Measurements from ENCODE around the gene TOPBP1. TPM values are rescaled to one million over a fixed set of nuclear protein-coding genes. Genes with fewer than 3 reads are reported as not detected.
A peak's percentile ranks its signal among the peaks of the same experiment; 100 is the strongest.
"Not testable (repeated sequence)": the region's sequence is repeated elsewhere in the genome, so short reads cannot be mapped to it uniquely, and the experiment has no call there.

Gene TOPBP1
- polyA plus RNA-seq, 3 donors: 44.2 to 50.1 (median 49.2) TPM

GRCh38 chr3:133675631-133676335 lies 14.0 kb upstream of the TOPBP1 start:
- DNase-seq (ENCODE audit: low read depth in 3 of 3, low spot score in 2 of 3): no peak

GRCh38 chr3:133674290-133674919 lies 12.7 kb upstream of the TOPBP1 start:
- no peak for DNase-seq (ENCODE audit: low read depth in 3 of 3, low spot score in 2 of 3)

DNA sequence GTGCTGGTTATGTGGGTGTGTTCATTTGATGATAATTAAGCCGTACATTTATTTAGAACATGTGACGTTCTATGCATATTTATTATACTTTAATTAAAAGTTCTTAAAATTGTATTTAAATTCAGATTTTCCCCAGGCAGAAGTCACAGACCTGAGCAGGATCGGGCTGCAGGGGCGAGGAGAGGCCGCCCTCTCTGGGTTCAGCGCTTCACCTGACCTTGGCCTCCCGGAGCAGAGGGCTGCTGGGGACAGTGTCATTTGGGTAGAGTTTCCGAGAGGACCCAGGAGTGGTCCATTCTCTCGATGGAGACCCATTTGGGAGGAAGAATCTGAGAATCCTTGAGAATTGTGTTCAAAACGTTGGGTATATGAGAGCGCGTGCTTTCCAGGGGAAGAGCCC lies 12.0 kb upstream of the TOPBP1 start:
- DNase-seq (ENCODE audit: low read depth in 3 of 3, low spot score in 2 of 3): no peak

DNA sequence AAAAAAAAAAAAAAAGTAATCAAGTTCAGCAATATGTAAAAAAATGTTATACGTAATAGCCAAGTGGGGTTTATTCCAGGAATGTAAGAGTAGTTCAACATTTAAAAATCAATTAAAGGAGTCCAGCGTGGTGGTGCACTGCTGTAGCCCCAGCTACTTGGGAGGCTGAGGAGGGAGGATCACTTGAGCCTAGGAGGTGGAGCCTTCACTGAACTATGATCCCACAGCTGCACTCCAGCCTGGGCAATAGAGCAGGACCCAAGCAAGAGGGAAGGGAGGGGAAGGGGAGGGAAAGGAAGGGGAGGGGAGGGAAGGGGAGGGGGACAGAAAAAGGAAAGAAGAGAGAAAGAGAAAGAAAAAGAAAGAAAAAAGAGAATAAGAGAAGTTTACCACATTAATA lies 10.7 kb upstream of the TOPBP1 start:
- DNase-seq (ENCODE audit: low read depth in 3 of 3, low spot score in 2 of 3): no peak

DNA sequence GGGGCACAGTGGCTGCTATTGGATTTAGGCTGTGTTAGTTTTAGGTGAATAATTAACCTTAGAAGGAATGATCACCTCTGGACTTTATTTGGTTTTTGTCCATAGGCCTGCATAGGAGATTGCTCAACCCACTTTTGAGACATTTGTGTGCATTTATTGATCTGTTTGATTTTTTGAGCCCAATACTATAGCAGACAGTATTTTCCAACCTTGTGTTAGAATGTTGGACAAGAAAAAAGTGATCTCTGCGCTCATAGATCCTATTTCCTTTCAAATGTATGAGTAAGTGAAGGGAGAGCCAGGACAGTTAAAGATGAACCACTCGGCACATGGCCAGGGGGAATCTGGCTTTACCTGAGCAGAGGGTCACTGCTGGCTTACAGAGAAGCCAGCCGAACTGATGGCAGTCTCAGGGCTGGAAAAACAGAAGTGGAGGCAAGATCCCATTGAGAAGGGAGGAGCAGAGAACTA lies 8.8 kb upstream of the TOPBP1 start:
- no peak for DNase-seq (ENCODE audit: low read depth in 3 of 3, low spot score in 2 of 3)

GRCh38 chr3:133669949-133670524 lies 8.3 kb upstream of the TOPBP1 start:
- DNase-seq (ENCODE audit: low read depth in 3 of 3, low spot score in 2 of 3): no peak

- DNase-seq (ENCODE audit: low read depth in 3 of 3, low spot score in 2 of 3): no peak
Measured at GRCh38 chr3:133667118-133667517, 5.4 kb upstream of the TOPBP1 start.

DNA sequence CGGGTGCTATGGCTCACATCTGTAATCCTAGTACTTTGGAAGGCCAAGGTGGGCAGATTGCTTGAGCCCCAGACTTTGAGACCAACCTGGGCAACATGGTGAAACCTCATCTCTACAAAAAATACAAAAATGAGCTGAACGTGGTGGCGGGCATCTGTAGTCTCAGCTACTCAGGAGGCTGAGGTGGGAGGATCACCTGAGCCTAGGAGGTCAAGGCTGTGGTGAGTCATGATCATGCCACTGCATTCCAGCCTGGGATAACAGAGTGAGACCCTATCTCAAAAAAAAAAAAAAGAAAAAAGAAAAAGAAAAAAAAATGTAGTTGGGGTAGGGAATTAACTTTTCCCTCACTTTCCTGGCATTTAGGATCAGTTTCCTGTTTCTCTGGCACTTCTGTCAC lies 3.4 kb upstream of the TOPBP1 start:
- not testable (repeated sequence) for DNase-seq (ENCODE audit: low read depth in 3 of 3, low spot score in 2 of 3)

DNA sequence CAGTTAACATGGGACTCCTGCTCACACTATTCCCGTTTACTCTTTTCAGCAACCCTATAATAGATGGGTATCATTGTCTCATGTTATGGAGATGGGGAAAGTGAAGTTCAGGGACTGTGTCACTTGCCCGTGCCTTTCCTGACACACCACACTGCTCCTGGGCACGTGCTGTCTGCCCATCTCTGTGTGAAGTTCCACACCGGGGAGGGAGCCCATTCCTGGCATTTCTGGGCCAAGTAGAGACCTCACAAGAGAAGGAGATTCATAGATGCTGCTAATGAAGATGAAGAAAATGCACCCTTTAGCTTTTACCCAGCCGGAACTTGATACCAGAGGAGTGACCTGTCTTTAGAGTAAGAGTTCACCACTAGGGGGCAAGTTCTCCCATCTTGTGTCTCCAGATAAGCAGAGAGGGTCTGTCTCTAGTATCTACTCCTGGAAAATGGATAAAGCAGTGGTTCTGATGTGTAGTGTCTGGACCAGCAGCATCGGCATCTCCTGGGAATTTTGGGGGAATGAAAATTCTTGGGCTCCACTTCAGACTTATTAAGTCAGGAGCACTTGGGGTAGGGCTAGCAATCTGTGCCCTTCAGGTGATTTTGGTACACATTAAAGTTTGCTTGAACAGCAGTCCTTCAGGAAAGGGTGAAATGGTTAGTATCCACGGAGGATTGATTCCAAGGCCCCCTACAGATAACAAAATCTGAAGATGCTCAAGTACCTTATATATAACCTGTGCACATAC lies 2.0 kb upstream of the TOPBP1 start:
- DNase-seq (ENCODE audit: low read depth in 3 of 3, low spot score in 2 of 3): peak in 2 of 3 donors; percentile 31 to 38

- peak in 1 of 3 donors; percentile 23 for DNase-seq (ENCODE audit: low read depth in 3 of 3, low spot score in 2 of 3)
Measured at GRCh38 chr3:133662278-133662651, 524 bp upstream of the TOPBP1 start.

GRCh38 chr3:133659806-133660205 lies 1.9 kb downstream of the TOPBP1 start:
- no peak for DNase-seq (ENCODE audit: low read depth in 3 of 3, low spot score in 2 of 3)

GRCh38 chr3:133655731-133656515 lies 5.8 kb downstream of the TOPBP1 start:
- DNase-seq (ENCODE audit: low read depth in 3 of 3, low spot score in 2 of 3): no peak

DNA sequence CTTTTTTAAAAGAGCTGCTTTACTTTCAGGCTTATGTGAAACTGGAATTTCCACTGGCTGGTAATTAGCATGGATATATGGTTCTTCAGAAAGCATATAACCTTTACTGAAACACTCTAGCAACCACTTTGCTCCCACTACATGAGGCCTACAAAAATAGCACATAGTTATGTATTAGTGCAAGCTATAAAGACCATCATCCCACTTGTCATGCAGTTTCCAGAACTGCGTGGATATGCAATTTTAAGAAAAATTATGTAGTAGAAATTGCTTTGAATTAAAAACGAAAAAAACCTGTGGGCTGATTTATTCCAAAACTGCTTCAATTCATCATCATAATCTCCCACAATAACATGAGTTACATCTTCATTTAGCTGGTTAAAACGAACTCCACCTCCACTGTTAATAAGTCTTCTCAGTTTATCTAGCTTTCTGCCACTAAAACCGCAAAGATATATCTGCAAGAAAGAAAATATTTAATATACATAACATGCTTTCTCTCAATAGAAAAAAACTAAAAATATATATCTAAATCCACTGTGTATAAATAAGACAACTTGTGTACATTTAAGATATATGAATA lies 12.2 kb downstream of the TOPBP1 start:
- no peak for DNase-seq (ENCODE audit: low read depth in 3 of 3, low spot score in 2 of 3)

DNA sequence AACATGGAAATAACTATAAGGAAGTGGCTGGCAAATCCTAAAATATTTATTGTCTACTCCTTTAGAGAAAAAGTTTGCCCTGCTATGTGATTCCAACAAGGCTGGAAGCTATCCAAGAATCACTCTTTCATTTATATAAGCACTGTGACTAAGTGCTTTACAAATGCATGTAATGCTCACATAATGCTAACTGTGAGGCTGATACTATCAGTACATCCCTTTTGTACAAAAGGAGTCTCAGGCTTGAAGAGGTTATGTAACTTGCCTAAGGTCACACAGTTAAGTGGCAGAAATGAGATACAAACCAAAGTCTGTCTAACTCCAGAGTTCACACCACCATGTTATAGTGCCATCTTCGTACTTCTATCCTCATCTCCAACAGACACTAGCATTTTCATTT lies 17.0 kb downstream of the TOPBP1 start:
- no peak for DNase-seq (ENCODE audit: low read depth in 3 of 3, low spot score in 2 of 3)

DNA sequence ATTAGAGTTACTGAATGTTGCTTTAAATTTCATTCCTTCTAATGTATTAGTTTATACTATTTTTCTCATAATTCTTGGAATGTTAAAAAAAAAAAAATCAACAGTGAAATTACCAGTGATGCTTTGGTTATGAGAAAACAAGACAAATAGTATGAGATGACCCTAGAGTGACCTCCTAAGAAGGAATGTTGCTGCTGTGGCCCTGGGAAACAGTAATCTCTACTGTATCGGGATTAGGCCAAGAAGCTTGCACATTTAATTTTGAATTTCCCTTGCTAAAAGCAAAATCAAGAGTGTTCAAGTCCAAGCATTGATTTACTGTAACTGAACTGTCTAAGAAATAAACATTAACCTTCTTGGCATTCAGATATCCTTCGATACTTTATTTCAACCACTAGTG lies 18.1 kb downstream of the TOPBP1 start:
- no peak for DNase-seq (ENCODE audit: low read depth in 3 of 3, low spot score in 2 of 3)

DNA sequence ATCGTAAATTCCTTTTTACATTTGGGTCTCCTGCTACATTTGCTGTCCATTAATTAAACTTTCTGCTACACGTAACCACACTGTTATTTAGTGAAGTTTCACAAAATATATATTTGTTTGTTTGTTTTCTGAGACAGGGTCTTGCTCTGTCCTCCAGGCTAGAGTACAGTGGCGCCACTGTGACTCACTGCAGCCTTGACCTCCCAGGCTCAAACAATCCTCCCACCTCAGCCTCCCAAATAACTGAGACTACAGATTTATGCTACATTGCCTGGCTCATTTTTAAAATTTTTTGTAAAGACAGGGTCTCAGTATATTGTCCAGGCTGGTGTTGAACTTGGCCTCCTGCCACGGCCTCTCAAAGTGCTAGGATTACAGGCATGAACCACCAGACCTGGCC lies 20.5 kb downstream of the TOPBP1 start:
- DNase-seq (ENCODE audit: low read depth in 3 of 3, low spot score in 2 of 3): no peak

DNA sequence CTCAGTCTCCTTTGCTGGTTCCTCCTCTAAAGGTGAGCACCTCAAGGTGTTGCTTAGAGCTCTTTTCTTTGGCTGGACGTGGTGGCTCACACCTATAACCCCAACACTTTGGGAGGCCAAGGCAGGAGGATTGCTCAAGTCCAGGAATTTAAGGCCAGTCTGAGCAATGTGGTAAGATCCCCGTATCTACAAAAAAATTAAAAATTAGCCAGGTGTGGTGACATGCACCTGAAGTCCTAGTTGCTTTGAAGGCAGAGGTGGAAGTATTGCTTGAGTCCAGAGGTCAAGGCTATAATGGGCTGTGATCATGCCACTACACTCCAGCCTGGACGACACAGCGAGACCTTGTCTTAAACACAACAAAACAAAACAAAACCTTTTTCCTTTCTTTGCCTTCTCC lies 28.3 kb downstream of the TOPBP1 start:
- DNase-seq (ENCODE audit: low read depth in 3 of 3, low spot score in 2 of 3): no peak

DNA sequence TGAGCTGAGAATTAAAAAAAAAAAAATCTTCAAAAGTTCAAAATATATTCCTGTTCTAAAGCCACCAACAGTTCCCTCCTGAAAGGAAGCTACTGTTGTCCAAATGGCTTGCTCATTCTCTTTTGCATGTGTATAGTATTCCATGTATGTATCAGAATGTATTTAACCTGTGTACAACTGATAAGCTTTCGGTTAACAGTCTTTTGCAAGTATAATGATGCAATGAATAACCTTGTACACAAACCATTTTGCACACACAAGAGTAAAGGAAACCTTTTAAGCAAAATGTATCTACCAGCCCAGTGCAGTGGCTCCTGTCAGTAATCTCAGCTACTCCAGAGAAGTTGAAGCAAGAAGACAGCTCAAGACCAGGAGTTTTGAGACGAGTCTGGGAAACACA lies 32.6 kb downstream of the TOPBP1 start:
- no peak for DNase-seq (ENCODE audit: low read depth in 3 of 3, low spot score in 2 of 3)

- no peak for DNase-seq (ENCODE audit: low read depth in 3 of 3, low spot score in 2 of 3)
Measured at GRCh38 chr3:133627789-133628188, 34.0 kb downstream of the TOPBP1 start.

- DNase-seq (ENCODE audit: low read depth in 3 of 3, low spot score in 2 of 3): no peak
Measured at GRCh38 chr3:133620066-133620784, 41.5 kb downstream of the TOPBP1 start.
